ENCODE measurements around the gene NPHP3. TPM values are rescaled to one million over a fixed set of nuclear protein-coding genes. Genes with fewer than 3 reads are reported as not detected.

The NPHP3 gene
- total RNA-seq, 1 experiment from 2014 or later, result 5.8 TPM

GRCh38 chr3:132726341-132726823 lies 4.2 kb upstream of the NPHP3 start:
- POLR2A ChIA-PET (ENCODE audit: low non-redundant PET), result no interaction called here
- Histone ChIP-seq H3K4me3 (ENCODE audit: low read depth, low read length, poor library complexity, severe bottlenecking) (no peak overlapping the region), H3K9me3 (ENCODE audit: low read depth, low read length, poor library complexity, severe bottlenecking) (no peaks in the 10 kb centered on the region), H3K36me3 (ENCODE audit: insufficient read depth, low read length, poor library complexity, severe bottlenecking) (no peaks in the 10 kb centered on the region), H3K27ac (ENCODE audit: low read depth, low read length, poor library complexity, severe bottlenecking) (no peak overlapping the region), H3K27me3 (replicated peaks; ENCODE audit: insufficient read depth, low read depth, low read length, poor library complexity) (peaks cover 6% of the 10 kb centered on the region), H3K4me1 (ENCODE audit: insufficient read depth, low read length, poor library complexity, severe bottlenecking) (no peaks in the 10 kb centered on the region)
- intact Hi-C loops (cut with micrococcal nuclease; ENCODE audit: unreplicated experiment), result loop anchor here (5.0 kb wide), 2 partner anchors 851 to 1201 kb away; no protein-coding TSS in a partner anchor
- TF ChIP-seq EZH2 (IDR thresholded peaks at IDR 0.05; ENCODE audit: borderline replicate concordance, low read depth, low read length, poor library complexity, severe bottlenecking) (no peak), CTCF (conservative IDR thresholded peaks at IDR 0.05; ENCODE audit: low read depth, low read length) (peak; percentile 78)
- DNase-seq (ENCODE audit: low spot score), result peak; percentile 62
- no TSS peak for BruUV-seq (replicated peaks)
- CTCF ChIA-PET, result interaction anchor here (0.5 to 1.4 kb wide), 4 partner anchors 315 to 1042 kb away, joined by 3 to 8 read pairs (median 3); no protein-coding TSS in a partner anchor

GRCh38 chr3:132723024-132723950 lies 1.1 kb upstream of the NPHP3 start:
- intact Hi-C loops (cut with micrococcal nuclease; ENCODE audit: unreplicated experiment), result loop anchor here (5.0 kb wide), 1 partner anchor 61 kb away; the partner anchor contains the start of gene UBA5
- no peaks in the 10 kb centered on the region for H3K36me3 ChIP-seq (ENCODE audit: insufficient read depth, low read length, poor library complexity, severe bottlenecking)
- ChIA-PET POLR2A (ENCODE audit: low non-redundant PET) (no interaction called here), CTCF (interaction anchor here (0.5 to 0.8 kb wide), 2 partner anchors 64 to 304 kb away, joined by 3 to 4 read pairs; no protein-coding TSS in a partner anchor)
- H3K27me3 ChIP-seq (replicated peaks; ENCODE audit: insufficient read depth, low read depth, low read length, poor library complexity), result no peaks in the 10 kb centered on the region
- no peaks in the 10 kb centered on the region for H3K4me1 ChIP-seq (ENCODE audit: insufficient read depth, low read length, poor library complexity, severe bottlenecking)
- BruUV-seq (replicated peaks), result no TSS peak
- H3K9me3 ChIP-seq (ENCODE audit: low read depth, low read length, poor library complexity, severe bottlenecking), result no peaks in the 10 kb centered on the region
- H3K27ac ChIP-seq (ENCODE audit: low read depth, low read length, poor library complexity, severe bottlenecking), result peak overlapping the region; percentile 37
- peak overlapping the region; percentile 68 for H3K4me3 ChIP-seq (ENCODE audit: low read depth, low read length, poor library complexity, severe bottlenecking)
- no peak for DNase-seq (ENCODE audit: low spot score)
- TF ChIP-seq CTCF (conservative IDR thresholded peaks at IDR 0.05; ENCODE audit: low read depth, low read length) (no peak), EZH2 (IDR thresholded peaks at IDR 0.05; ENCODE audit: borderline replicate concordance, low read depth, low read length, poor library complexity, severe bottlenecking) (no peak)

GRCh38 chr3:132721479-132722164 lies 587 bp downstream of the NPHP3 start:
- Histone ChIP-seq H3K27ac (ENCODE audit: low read depth, low read length, poor library complexity, severe bottlenecking) (peak overlapping the region; percentile 73), H3K9me3 (ENCODE audit: low read depth, low read length, poor library complexity, severe bottlenecking) (no peaks in the 10 kb centered on the region), H3K27me3 (replicated peaks; ENCODE audit: insufficient read depth, low read depth, low read length, poor library complexity) (no peaks in the 10 kb centered on the region), H3K4me1 (ENCODE audit: insufficient read depth, low read length, poor library complexity, severe bottlenecking) (no peaks in the 10 kb centered on the region), H3K4me3 (ENCODE audit: low read depth, low read length, poor library complexity, severe bottlenecking) (peak overlapping the region; percentile 97), H3K36me3 (ENCODE audit: insufficient read depth, low read length, poor library complexity, severe bottlenecking) (no peaks in the 10 kb centered on the region)
- intact Hi-C loops (cut with micrococcal nuclease; ENCODE audit: unreplicated experiment), result loop anchor here (5.0 kb wide), 1 partner anchor 59 kb away; the partner anchor contains the start of gene UBA5
- no peak for TF ChIP-seq CTCF (conservative IDR thresholded peaks at IDR 0.05; ENCODE audit: low read depth, low read length)
- TF ChIP-seq EZH2 (IDR thresholded peaks at IDR 0.05; ENCODE audit: borderline replicate concordance, low read depth, low read length, poor library complexity, severe bottlenecking), result no peak
- POLR2A ChIA-PET (ENCODE audit: low non-redundant PET), result no interaction called here
- no TSS peak for BruUV-seq (replicated peaks)
- CTCF ChIA-PET, result interaction anchor here (0.5 kb wide), 1 partner anchor 652 kb away, joined by 3 read pairs; no protein-coding TSS in a partner anchor
- peak; percentile 46 for DNase-seq (ENCODE audit: low spot score)

Data from A673 (cell line).